ENCODE measurements around the gene NEMP2. TPM values are rescaled to one million over a fixed set of nuclear protein-coding genes. Genes with fewer than 3 reads are reported as not detected.

NEMP2 gene
- total RNA-seq, 4 donors from 2014 or later = 1.6 to 3.4 (median 2.9) TPM

GRCh38 chr2:190466819-190467446 is 67.6 kb downstream of the NEMP2 start:
- Histone ChIP-seq H3K27me3 (no peaks in the 10 kb centered on the region), H3K27ac (peak overlapping the region; percentile 88), H3K4me3 (peak overlapping the region; percentile 3), H3K9me3 (no peaks in the 10 kb centered on the region), H3K36me3 (peaks cover 6% of the 10 kb centered on the region), H3K4me1 (peaks cover 40% of the 10 kb centered on the region)
- no peak for DNase-seq (ENCODE audit: low spot score in 2 of 2)
- no peak for TF ChIP-seq POLR2A (IDR thresholded peaks at IDR 0.05)
- no peak for TF ChIP-seq EP300 (IDR thresholded peaks at IDR 0.05)
- TF ChIP-seq CTCF (IDR thresholded peaks at IDR 0.05) = no peak
- no peak for TF ChIP-seq POLR2AphosphoS5 (IDR thresholded peaks at IDR 0.05)
- WGBS = 49% methylated on average over 5 of the region's 5 CpGs

GRCh38 chr2:190465060-190465459 is 69.5 kb downstream of the NEMP2 start:
- Histone ChIP-seq H3K9me3 (no peaks in the 10 kb centered on the region), H3K36me3 (no peaks in the 10 kb centered on the region), H3K4me3 (no peak overlapping the region), H3K27me3 (no peaks in the 10 kb centered on the region), H3K27ac (no peak overlapping the region), H3K4me1 (peaks cover 34% of the 10 kb centered on the region)
- WGBS = 74% methylated on average over 2 of the region's 2 CpGs
- TF ChIP-seq EP300 (IDR thresholded peaks at IDR 0.05) = no peak
- TF ChIP-seq POLR2A (IDR thresholded peaks at IDR 0.05) = no peak
- no peak for TF ChIP-seq POLR2AphosphoS5 (IDR thresholded peaks at IDR 0.05)
- TF ChIP-seq CTCF (IDR thresholded peaks at IDR 0.05) = no peak
- no peak for DNase-seq (ENCODE audit: low spot score in 2 of 2)

- DNase-seq (ENCODE audit: low spot score in 2 of 2) = no peak
- H3K27me3 ChIP-seq = no peaks in the 10 kb centered on the region
- H3K9me3 ChIP-seq = no peaks in the 10 kb centered on the region
- no peak overlapping the region for H3K27ac ChIP-seq
- no peaks in the 10 kb centered on the region for H3K36me3 ChIP-seq
- H3K4me3 ChIP-seq = no peak overlapping the region
- TF ChIP-seq POLR2AphosphoS5 (IDR thresholded peaks at IDR 0.05) (no peak), EP300 (IDR thresholded peaks at IDR 0.05) (no peak), CTCF (IDR thresholded peaks at IDR 0.05) (no peak)
- 95% methylated on average over 1 of the region's 1 CpG for WGBS
- H3K4me1 ChIP-seq = peaks cover 10% of the 10 kb centered on the region
These were observed 71.9 kb downstream of the NEMP2 start for GRCh38 chr2:190462611-190463010.

GRCh38 chr2:190462181-190462580 is 72.3 kb downstream of the NEMP2 start:
- 81% methylated on average over 2 of the region's 2 CpGs for WGBS

GRCh38 chr2:190460487-190460886 is 74.0 kb downstream of the NEMP2 start:
- Histone ChIP-seq H3K4me1 (no peaks in the 10 kb centered on the region), H3K27ac (no peak overlapping the region), H3K4me3 (no peak overlapping the region), H3K27me3 (no peaks in the 10 kb centered on the region), H3K36me3 (no peaks in the 10 kb centered on the region), H3K9me3 (no peaks in the 10 kb centered on the region)
- 89% methylated on average over 5 of the region's 5 CpGs for WGBS
- no peak for DNase-seq (ENCODE audit: low spot score in 2 of 2)
- TF ChIP-seq POLR2AphosphoS5 (IDR thresholded peaks at IDR 0.05) (no peak), CTCF (IDR thresholded peaks at IDR 0.05) (no peak), POLR2A (IDR thresholded peaks at IDR 0.05) (no peak), EP300 (IDR thresholded peaks at IDR 0.05) (no peak)

More at GRCh38 chr2:190462181-190462580, 72.3 kb downstream of the NEMP2 start:
- TF ChIP-seq CTCF (IDR thresholded peaks at IDR 0.05) (no peak), EP300 (IDR thresholded peaks at IDR 0.05) (no peak), POLR2A (IDR thresholded peaks at IDR 0.05) (no peak), POLR2AphosphoS5 (IDR thresholded peaks at IDR 0.05) (no peak)
- H3K36me3 ChIP-seq = no peaks in the 10 kb centered on the region
- no peaks in the 10 kb centered on the region for H3K27me3 ChIP-seq
- H3K4me1 ChIP-seq = peaks cover 5% of the 10 kb centered on the region
- no peak for DNase-seq (ENCODE audit: low spot score in 2 of 2)
- no peak overlapping the region for H3K4me3 ChIP-seq
- no peak overlapping the region for H3K27ac ChIP-seq
- H3K9me3 ChIP-seq = no peaks in the 10 kb centered on the region

Data from suprapubic skin (tissue), 4 donors.